GM12878 (cell line): ENCODE data around the gene RBM6. TPM values are rescaled to one million over a fixed set of nuclear protein-coding genes. Genes with fewer than 3 reads are reported as not detected.

Experiments used
- ATAC-seq: fragments of 200-7000 bp; cut with Tn5 transposase; 3 replicates; pipeline ENCODE4 v1.9.1; 2020; ENCODE audit warnings: mild to moderate bottlenecking, moderate library complexity
- BruUV-seq: library from RNA; stranded (reverse); fragments of 400-500 nt; replicated peaks from 2 replicates; lab custom pipeline; 2021; lab: Mats Ljungman, UMichigan
- CTCF ChIA-PET: fragments of 300-600 bp; sonication (Branson Sonifier 250); formaldehyde crosslinking; extraction: SDS; loops from one replicate; lab custom pipeline; 2021; ENCODE audit warnings: inconsistent platforms; lab: Yijun Ruan, JAX
- POLR2A ChIA-PET: fragments of 350-600 bp; formaldehyde crosslinking; extraction: SDS; loops from one replicate; lab custom pipeline; 2021; ENCODE audit warnings: inconsistent platforms; lab: Charles Lee
- RAD21 ChIA-PET: fragments of 300-600 bp; sonication (Branson Sonifier 250); formaldehyde crosslinking; loops from one replicate; lab custom pipeline; 2023; ENCODE audit warnings: antibody characterized with exemption; ENCODE audit not compliant: unreplicated experiment; lab: Charles Lee
- SMC1A ChIA-PET: fragments of 300-600 bp; sonication (Branson Sonifier 250); formaldehyde crosslinking; loops from one replicate; lab custom pipeline; 2023; ENCODE audit not compliant: unreplicated experiment, uncharacterized antibody; lab: Charles Lee
- DNase-seq: peaks from one replicate; pipeline ENCODE4 v3.0.0-alpha.2; 2011; ENCODE audit warnings: low read depth, low spot score
- FAIRE-seq: peaks from 3 replicates; lab custom pipeline; 2011; peaks lifted over from hg19 to GRCh38; lab: Jason Lieb, UNC
- H2AFZ ChIP-seq: 2 replicates; pipeline ENCODE4 v1.6.0; 2011; ENCODE audit warnings: low read depth, low read length, control low read depth; ENCODE audit not compliant: control insufficient read depth
- H3K27ac ChIP-seq: 2 replicates; pipeline ENCODE4 v1.5.1; 2011; ENCODE audit warnings: control low read depth; ENCODE audit not compliant: control insufficient read depth, insufficient read depth
- H3K27me3 ChIP-seq, 2 experiments: replicated peaks in 1 of 2; 2 replicates each; pipeline versions ENCODE4 v1.6.0 to v1.6.1; 2011; ENCODE audit warnings: low read length in 1 of 2; ENCODE audit not compliant: control insufficient read depth in 2 of 2, insufficient read depth in 2 of 2
- H3K36me3 ChIP-seq, 2 experiments: 2 replicates each; pipeline ENCODE4 v1.5.1; 2011; ENCODE audit warnings: low read length in 1 of 2; ENCODE audit not compliant: control insufficient read depth in 2 of 2, insufficient read depth in 2 of 2
- H3K4me1 ChIP-seq: 2 replicates; pipeline ENCODE4 v1.6.1; 2011; ENCODE audit warnings: mild to moderate bottlenecking, low read length, moderate library complexity, mixed read lengths; ENCODE audit not compliant: control insufficient read depth, insufficient read depth
- H3K4me2 ChIP-seq: 2 replicates; pipeline ENCODE4 v1.6.0; 2011; ENCODE audit warnings: control low read depth; ENCODE audit not compliant: control insufficient read depth, insufficient read depth
- H3K4me3 ChIP-seq: fragments of 200-600 bp; sonication (generic); 2 replicates; pipeline ENCODE4 v1.5.1; 2016
- H3K79me2 ChIP-seq: 2 replicates; pipeline ENCODE4 v1.6.0; 2011; ENCODE audit warnings: low read length; ENCODE audit not compliant: control insufficient read depth, insufficient read depth
- H3K9ac ChIP-seq: 2 replicates; pipeline ENCODE4 v1.8.0; 2011; ENCODE audit warnings: low read length, control low read depth, mixed read lengths; ENCODE audit not compliant: control insufficient read depth, insufficient read depth
- H3K9me3 ChIP-seq: replicated peaks from 3 replicates; pipeline ENCODE4 v1.5.1; 2011; ENCODE audit warnings: mild to moderate bottlenecking, low read length; ENCODE audit not compliant: control insufficient read depth, insufficient read depth
- H4K20me1 ChIP-seq: 2 replicates; pipeline ENCODE4 v1.6.0; 2011; ENCODE audit not compliant: control insufficient read depth, insufficient read depth
- CHD4 ChIP-seq: fragments of 200-600 bp; sonication (generic); IDR thresholded peaks from 2 replicates; pipeline ENCODE4 v1.6.1; 2016; ENCODE audit warnings: mild to moderate bottlenecking
- CREM ChIP-seq: IDR thresholded peaks from 2 replicates; pipeline ENCODE4 v1.6.1; 2014; ENCODE audit warnings: antibody characterized with exemption, low read depth
- EED ChIP-seq: sonication (generic); IDR thresholded peaks from 2 replicates; pipeline ENCODE4 v1.6.1; 2016; ENCODE audit warnings: antibody characterized with exemption, low read depth
- HCFC1 ChIP-seq: fragments of 150-350 bp; IDR thresholded peaks from 2 replicates; pipeline ENCODE4 v1.6.1; 2014; ENCODE audit warnings: low read length
- NFYA ChIP-seq: IDR thresholded peaks from 2 replicates; pipeline ENCODE4 v1.6.1; 2011; ENCODE audit warnings: low read depth, mild to moderate bottlenecking, low read length, improper control_type of control experiment, borderline replicate concordance
- NKRF ChIP-seq: fragments of 450-650 bp; conservative IDR thresholded peaks from 2 replicates; pipeline ENCODE4 v1.6.1; 2017; ENCODE audit warnings: mild to moderate bottlenecking, moderate library complexity
- POLR2A ChIP-seq: IDR thresholded peaks from 2 replicates; pipeline ENCODE4 v1.6.1; 2011; ENCODE audit warnings: low read depth, mild to moderate bottlenecking, low read length
- SMAD5 ChIP-seq: IDR thresholded peaks from 2 replicates; pipeline ENCODE4 v1.6.1; 2016; ENCODE audit warnings: antibody characterized with exemption, low read depth
- WGBS: methylation state at CpG from one replicate; pipeline ENCODE4 v1.1.6; 2016; ENCODE audit warnings: low lambda C conversion rate; ENCODE audit not compliant: insufficient replicate concordance, insufficient coverage; ENCODE audit errors: missing lambda C conversion rate; 5-methylcytosine and 5-hydroxymethylcytosine counted together
- in situ Hi-C: fragments of 300-500 bp; cut with MboI; formaldehyde crosslinking; loops from 9 replicates; pipeline ENCODE4 v1.14.3; 2018; ENCODE audit warnings: mixed read lengths
- intact Hi-C: fragments of 100-400 bp; cut with micrococcal nuclease; formaldehyde crosslinking; loops from one replicate; pipeline ENCODE4 v1.14.2; 2022; ENCODE audit not compliant: unreplicated experiment
- polyA plus RNA-seq, 11 experiments: library from polyadenylated mRNA; depleted of rRNA in 4 of 11; unstranded in 6 of 11; stranded (reverse) in 5 of 11; fragments of >200 nt; fragmentation: Nextera tagmentation in 4 of 11; fragmentation: Illumina TruSeq in 1 of 11; extraction: Ambion mirVana in 4 of 11; extraction: Trizol in 1 of 11; gene quantifications; 1 replicate in 1 of 11; 2 replicates in 10 of 11; pipeline versions ENCODE4 v1.2.1 to v1.2.3, GENCODE V29; 2011 to 2016; ENCODE audit warnings: inconsistent platforms in 2 of 11, missing spikeins in 2 of 11, low read depth in 1 of 11
- total RNA-seq, 4 experiments: library from RNA; depleted of rRNA in 3 of 4; stranded (reverse); fragments of >200 nt in 3 of 4; fragmentation: Illumina TruSeq in 1 of 4; extraction: Trizol in 1 of 4; gene quantifications; 2 replicates each; pipeline versions ENCODE4 v1.2.1 to v1.2.3, GENCODE V29; 2013 to 2021
- TF ChIP-seq, protein P1 (sequence below): IDR thresholded peaks from 2 replicates; pipeline ENCODE4 v1.6.1; 2011; ENCODE audit warnings: low read depth, low read length, improper control_type of control experiment, borderline replicate concordance
- TF ChIP-seq, protein P2 (sequence below): IDR thresholded peaks from 2 replicates; pipeline ENCODE4 v1.6.1; 2012; ENCODE audit warnings: low read length, inconsistent platforms

RBM6 gene
- total and polyA plus RNA-seq, 10 of the 15 experiments (the other 5 are each of a cell fraction or from before 2014, with no cell fraction given) = 45.3 to 103 (median 81.3) TPM

GRCh38 chr3:49997862-49998261 is 57.9 kb downstream of the RBM6 start:
- Histone ChIP-seq H3K79me2 (peaks cover 2% of the 10 kb centered on the region), H3K4me3 (no peak overlapping the region), H4K20me1 (peaks cover 4% of the 10 kb centered on the region; the same call in 1 of the 2 replicates), H3K36me3 (peaks cover 0 to 17% of the 10 kb centered on the region in 2 experiments; a peak in 3 of 4 replicates), H3K4me1 (no peaks in the 10 kb centered on the region; the same call in 1 of the 2 replicates), H3K4me2 (no peak overlapping the region), H2AFZ (no peak overlapping the region), H3K9ac (no peak overlapping the region), H3K9me3 (no peaks in the 10 kb centered on the region), H3K27me3 (no peaks in the 10 kb centered on the region), H3K27ac (no peak overlapping the region)
- 27% methylated on average over 1 of the region's 1 CpG for WGBS
- no peak for ATAC-seq
- no peak for FAIRE-seq
- DNase-seq = no peak
- ChIA-PET CTCF (interaction anchor here (1.7 kb wide), 1 partner anchor 159 kb away, joined by 3 read pairs; no protein-coding TSS in a partner anchor), POLR2A (interaction anchor here (1.0 kb wide), 1 partner anchor 14 kb away, joined by 4 read pairs; no protein-coding TSS in a partner anchor), SMC1A (interaction anchor here (1.1 kb wide), 2 partner anchors 15 to 21 kb away, joined by 3 to 4 read pairs; no protein-coding TSS in a partner anchor), RAD21 (no interaction called here)
- TF ChIP-seq SMAD5 (no peak), NFYA (no peak), NKRF (no peak), POLR2A (no peak), CHD4 (no peak), CREM (no peak), HCFC1 (no peak), EED (no peak)
- TF ChIP-seq, protein P1, sequence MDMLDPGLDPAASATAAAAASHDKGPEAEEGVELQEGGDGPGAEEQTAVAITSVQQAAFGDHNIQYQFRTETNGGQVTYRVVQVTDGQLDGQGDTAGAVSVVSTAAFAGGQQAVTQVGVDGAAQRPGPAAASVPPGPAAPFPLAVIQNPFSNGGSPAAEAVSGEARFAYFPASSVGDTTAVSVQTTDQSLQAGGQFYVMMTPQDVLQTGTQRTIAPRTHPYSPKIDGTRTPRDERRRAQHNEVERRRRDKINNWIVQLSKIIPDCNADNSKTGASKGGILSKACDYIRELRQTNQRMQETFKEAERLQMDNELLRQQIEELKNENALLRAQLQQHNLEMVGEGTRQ = no peak
- TF ChIP-seq, protein P2, sequence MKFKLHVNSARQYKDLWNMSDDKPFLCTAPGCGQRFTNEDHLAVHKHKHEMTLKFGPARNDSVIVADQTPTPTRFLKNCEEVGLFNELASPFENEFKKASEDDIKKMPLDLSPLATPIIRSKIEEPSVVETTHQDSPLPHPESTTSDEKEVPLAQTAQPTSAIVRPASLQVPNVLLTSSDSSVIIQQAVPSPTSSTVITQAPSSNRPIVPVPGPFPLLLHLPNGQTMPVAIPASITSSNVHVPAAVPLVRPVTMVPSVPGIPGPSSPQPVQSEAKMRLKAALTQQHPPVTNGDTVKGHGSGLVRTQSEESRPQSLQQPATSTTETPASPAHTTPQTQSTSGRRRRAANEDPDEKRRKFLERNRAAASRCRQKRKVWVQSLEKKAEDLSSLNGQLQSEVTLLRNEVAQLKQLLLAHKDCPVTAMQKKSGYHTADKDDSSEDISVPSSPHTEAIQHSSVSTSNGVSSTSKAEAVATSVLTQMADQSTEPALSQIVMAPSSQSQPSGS = no peak
- intact Hi-C loops (no loop called here), in situ Hi-C loops (no loop called here)
- BruUV-seq = no TSS peak
